ENCODE data around the gene NHERF1. TPM values are rescaled to one million over a fixed set of nuclear protein-coding genes. Genes with fewer than 3 reads are reported as not detected.

The NHERF1 gene
- total RNA-seq, 1 donor from 2014 or later: 16.0 TPM

- intact Hi-C loops (cut with micrococcal nuclease): no loop called here
These were observed 27.9 kb downstream of the NHERF1 start, which contains the start of gene NAT9 for GRCh38 chr17:74776044-74776962. Gene NAT9 (minus strand): TSS chr17:74776345. CDS start chr17:74775698, 647 bp downstream.

GRCh38 chr17:74776990-74777389, 28.6 kb downstream of the NHERF1 start:
- ATAC-seq: no peak
- DNase-seq: no peak
- intact Hi-C loops (cut with micrococcal nuclease): no loop called here

More at GRCh38 chr17:74776044-74776962, 27.9 kb downstream of the NHERF1 start, which contains the start of gene NAT9:
- ATAC-seq (peak; percentile 98), DNase-seq (peak; percentile 99)

GRCh38 chr17:74777901-74778515, 29.6 kb downstream of the NHERF1 start:
- ATAC-seq (no peak), DNase-seq (no peak)
- intact Hi-C loops (cut with micrococcal nuclease): no loop called here

- ATAC-seq (no peak), DNase-seq (no peak)
- intact Hi-C loops (cut with micrococcal nuclease): no loop called here
These were observed 30.5 kb downstream of the NHERF1 start for GRCh38 chr17:74778960-74779359.

- intact Hi-C loops (cut with micrococcal nuclease): no loop called here
- ATAC-seq (no peak), DNase-seq (no peak)
These were observed 31.1 kb downstream of the NHERF1 start for GRCh38 chr17:74779501-74779900.

GRCh38 chr17:74779948-74780400, 31.5 kb downstream of the NHERF1 start:
- intact Hi-C loops (cut with micrococcal nuclease): no loop called here
- peak; percentile 55 for DNase-seq
- peak; percentile 12 for ATAC-seq

GRCh38 chr17:74780443-74781238, 32.2 kb downstream of the NHERF1 start:
- ATAC-seq: no peak
- DNase-seq: no peak
- intact Hi-C loops (cut with micrococcal nuclease): no loop called here

GRCh38 chr17:74782571-74782970, 34.1 kb downstream of the NHERF1 start:
- intact Hi-C loops (cut with micrococcal nuclease): no loop called here
- DNase-seq (no peak), ATAC-seq (no peak)

- ATAC-seq: no peak
- intact Hi-C loops (cut with micrococcal nuclease): no loop called here
- no peak for DNase-seq
These were observed 35.8 kb downstream of the NHERF1 start for GRCh38 chr17:74784125-74784810.

GRCh38 chr17:74785096-74785980, 36.9 kb downstream of the NHERF1 start:
- no peak for DNase-seq
- intact Hi-C loops (cut with micrococcal nuclease): no loop called here
- ATAC-seq: no peak

- no peak for ATAC-seq
- DNase-seq: no peak
- intact Hi-C loops (cut with micrococcal nuclease): no loop called here
These were observed 37.5 kb downstream of the NHERF1 start for GRCh38 chr17:74785981-74786360.

- DNase-seq: no peak
- peak; percentile 56 for ATAC-seq
- intact Hi-C loops (cut with micrococcal nuclease): no loop called here
These were observed 38.1 kb downstream of the NHERF1 start for GRCh38 chr17:74786431-74787055.

- intact Hi-C loops (cut with micrococcal nuclease): loop anchor here (5.0 kb wide), 1 partner anchor 72 kb away; no protein-coding TSS in a partner anchor
- DNase-seq: no peak
- ATAC-seq: peak; percentile 21
These were observed 42.0 kb downstream of the NHERF1 start for GRCh38 chr17:74790161-74791058.

GRCh38 chr17:74792586-74793105, 44.2 kb downstream of the NHERF1 start:
- intact Hi-C loops (cut with micrococcal nuclease): loop anchor here (5.0 kb wide), 1 partner anchor 70 kb away; no protein-coding TSS in a partner anchor
- DNase-seq: no peak
- no peak for ATAC-seq

GRCh38 chr17:74795327-74796020, 47.0 kb downstream of the NHERF1 start:
- ATAC-seq (no peak), DNase-seq (peak; percentile 26)
- intact Hi-C loops (cut with micrococcal nuclease): no loop called here

- peak; percentile 30 for DNase-seq
- intact Hi-C loops (cut with micrococcal nuclease): no loop called here
- peak; percentile 41 for ATAC-seq
These were observed 47.8 kb downstream of the NHERF1 start for GRCh38 chr17:74796211-74796610.
